ENCODE data around the gene DUOXA2. TPM values are rescaled to one million over a fixed set of nuclear protein-coding genes. Genes with fewer than 3 reads are reported as not detected.
"Not testable (repeated sequence)": the region's sequence is repeated elsewhere in the genome, so short reads cannot be mapped to it uniquely, and the experiment has no call there.

Gene DUOXA2
- polyA plus RNA-seq, 10 donors = 0.20 to 0.34 TPM; not detected in 8

DNA sequence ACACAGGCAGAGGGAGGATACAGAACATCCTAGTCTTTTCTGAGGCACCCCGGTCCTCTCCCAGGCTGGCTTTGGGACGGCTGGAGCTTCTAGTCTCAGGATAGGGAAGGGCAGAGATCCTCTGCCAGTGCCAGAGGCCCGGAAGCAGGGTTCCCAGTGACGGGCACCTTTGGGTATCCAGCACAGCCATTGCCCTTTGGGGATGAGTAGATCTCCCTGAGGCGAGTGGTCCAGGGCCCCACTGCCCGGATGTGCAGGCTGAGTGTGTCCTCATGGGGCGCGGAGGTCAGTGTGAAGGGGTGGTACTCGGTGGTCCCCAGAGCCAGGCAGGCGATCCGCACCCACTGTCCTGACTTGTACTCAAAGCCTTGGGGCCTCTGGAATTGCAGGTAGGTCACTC is 18.5 kb upstream of the DUOXA2 start:
- no peak for DNase-seq

DNA sequence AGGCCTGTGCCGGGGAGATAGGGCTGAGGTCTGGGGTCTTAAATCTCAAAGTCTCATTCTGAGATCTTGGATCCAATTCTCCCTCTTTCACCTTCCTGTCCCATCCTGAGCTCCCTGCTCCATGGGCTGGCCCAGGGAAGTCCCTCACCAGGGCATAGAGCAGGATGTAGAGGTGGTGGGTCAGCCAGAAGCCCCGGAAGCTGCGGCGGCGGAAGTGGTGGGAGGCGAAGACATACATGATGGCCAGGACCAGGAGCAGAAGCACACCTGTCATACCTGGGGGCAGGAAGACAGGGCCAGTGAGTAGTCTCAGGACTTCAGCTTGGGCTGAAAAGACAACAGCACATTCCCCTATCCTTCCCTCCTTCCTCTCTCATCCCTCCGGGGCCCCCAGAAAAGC is 16.7 kb upstream of the DUOXA2 start:
- no peak for DNase-seq

DNA sequence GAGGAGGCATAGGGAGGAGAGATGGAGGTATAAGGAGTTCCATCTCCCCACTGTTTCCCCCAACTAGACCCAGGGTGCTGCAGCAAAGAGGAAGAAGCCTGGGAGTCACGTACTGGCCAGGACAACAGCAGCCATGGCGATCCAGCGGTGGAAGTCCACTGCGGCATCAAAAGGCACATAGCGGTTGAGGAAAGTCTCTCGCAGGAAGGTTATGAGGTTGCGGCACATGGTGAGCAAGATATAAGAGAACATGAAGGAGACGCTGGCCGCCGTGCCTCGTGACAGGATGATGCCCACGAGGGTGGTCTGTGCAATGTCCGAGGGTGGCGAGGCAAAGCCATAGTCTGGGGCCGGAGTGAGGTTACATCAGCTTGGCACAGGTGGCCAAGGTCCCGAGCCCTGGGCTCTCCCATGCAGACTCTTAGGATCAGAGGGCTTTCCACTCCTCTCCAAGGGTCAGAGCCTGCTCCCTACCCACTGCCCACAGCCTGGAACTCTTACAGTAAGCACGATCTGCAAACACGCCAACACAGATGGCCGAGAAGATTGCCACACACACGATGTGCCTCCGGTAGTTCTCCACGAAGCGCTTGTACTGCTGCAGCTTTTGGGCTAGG is 14.5 kb upstream of the DUOXA2 start:
- DNase-seq = no peak

DNA sequence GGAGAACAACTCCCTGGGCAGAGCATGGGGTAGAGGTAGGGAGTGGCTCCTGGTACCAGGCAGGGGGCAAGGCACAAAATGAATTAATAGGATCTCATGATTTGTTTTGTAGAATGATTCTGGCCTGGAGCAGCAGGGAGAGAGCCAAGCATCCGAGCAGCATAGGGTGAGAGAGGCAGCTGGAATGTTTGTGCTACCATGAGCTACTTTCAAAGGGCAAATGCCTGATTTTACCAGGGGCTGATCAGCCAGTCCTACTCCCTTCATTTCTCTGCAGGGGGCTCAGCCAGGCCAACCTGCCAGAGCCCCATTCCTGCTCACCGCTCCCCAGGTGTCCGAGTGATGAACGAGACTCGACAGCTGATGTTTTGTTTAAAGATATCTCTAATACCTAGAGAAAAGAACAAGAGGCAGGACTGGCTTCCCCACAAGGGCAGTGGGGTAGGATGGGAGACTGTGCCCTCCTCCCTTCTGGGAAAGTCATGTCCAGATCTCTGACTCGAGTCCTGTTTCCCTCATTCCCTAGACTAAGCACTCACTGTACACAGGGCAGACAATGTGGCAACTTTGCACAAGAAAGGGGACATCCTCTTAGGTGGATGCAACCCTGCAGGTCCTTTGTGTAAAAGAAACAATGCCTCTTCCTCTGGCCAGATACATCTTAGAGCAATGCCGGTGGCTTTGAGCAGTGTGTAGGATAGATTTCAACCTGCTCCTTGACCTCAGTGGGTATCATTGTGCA is 13.1 kb upstream of the DUOXA2 start:
- DNase-seq = no peak

DNA sequence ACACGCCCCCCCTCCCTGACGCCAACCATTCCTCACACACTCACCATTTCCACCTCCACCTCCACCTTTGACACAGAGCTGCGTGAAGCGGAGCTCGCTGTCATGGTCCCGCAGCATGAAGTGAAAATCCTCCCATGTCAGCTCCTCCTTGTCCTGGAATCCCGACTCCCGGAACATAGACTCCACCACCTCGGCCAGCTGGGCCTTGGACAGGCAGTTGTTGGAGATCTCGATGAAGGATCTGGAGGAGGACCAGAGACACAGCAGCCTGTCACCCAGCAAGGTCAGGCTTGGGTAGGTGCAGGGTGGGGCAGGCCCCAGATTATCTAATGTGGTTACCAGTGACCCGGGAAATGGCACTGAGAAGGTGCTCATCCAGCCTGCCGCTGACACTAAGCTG is 12.4 kb upstream of the DUOXA2 start:
- no peak for DNase-seq

DNA sequence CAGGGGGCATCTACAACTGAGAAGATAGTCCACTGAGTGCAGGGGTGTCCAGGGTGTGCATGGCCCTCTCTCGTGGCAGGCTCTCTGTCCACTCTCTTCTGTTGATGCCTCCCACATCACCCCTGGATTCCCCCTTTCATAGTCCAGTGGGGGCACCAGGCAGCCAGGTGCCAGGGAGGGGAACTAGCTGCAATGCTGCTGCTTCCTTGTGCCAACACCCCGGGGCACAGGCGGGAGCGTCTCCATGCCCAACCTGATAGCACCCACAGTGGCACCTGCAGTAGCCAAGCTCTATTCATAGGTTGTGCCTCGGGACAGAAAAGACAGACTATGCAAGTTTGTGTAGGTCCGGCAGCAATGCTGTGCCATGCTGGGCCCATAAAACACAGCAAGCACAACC is 11.9 kb upstream of the DUOXA2 start:
- no peak for DNase-seq

DNA sequence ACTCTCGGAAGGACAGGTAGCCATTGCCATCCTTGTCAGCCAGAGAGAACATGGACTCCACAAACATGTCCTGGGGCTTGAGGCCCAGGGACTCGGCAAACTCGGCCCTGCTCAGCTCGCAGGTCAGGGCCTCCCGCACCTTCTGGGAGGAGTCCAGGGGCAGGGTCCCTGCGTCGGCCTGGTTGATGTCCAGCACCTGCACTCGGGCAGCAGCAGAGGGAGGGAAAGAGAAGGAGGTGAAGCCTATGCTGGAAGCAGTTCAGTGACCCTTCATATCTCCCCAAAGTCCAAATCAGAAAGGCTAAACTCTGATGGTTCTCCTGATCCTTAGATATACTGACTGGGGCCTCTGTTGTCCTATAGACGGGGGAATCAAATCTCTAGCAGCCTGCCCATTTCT is 10.0 kb upstream of the DUOXA2 start:
- not testable (repeated sequence) for DNase-seq

DNA sequence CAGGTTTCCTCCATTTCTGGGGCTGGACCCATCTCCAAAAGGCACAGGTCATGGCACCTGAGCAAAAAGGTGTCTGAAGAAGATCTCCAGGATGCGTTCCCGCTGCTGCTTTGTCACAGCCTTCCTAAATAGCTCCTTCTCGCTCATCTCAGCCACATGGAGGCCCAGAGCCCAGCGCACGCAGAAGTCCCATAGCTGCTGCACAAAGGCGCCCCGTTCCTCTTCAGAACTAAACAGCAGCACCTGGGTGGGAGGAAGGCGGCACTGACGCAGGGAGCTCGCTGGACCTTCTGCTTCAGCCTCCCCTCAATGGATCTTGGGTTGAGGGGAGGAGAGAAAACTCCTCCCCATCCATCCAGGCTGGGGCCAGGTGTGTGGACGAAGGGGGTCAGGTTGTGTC is 8.5 kb upstream of the DUOXA2 start:
- no peak for DNase-seq

DNA sequence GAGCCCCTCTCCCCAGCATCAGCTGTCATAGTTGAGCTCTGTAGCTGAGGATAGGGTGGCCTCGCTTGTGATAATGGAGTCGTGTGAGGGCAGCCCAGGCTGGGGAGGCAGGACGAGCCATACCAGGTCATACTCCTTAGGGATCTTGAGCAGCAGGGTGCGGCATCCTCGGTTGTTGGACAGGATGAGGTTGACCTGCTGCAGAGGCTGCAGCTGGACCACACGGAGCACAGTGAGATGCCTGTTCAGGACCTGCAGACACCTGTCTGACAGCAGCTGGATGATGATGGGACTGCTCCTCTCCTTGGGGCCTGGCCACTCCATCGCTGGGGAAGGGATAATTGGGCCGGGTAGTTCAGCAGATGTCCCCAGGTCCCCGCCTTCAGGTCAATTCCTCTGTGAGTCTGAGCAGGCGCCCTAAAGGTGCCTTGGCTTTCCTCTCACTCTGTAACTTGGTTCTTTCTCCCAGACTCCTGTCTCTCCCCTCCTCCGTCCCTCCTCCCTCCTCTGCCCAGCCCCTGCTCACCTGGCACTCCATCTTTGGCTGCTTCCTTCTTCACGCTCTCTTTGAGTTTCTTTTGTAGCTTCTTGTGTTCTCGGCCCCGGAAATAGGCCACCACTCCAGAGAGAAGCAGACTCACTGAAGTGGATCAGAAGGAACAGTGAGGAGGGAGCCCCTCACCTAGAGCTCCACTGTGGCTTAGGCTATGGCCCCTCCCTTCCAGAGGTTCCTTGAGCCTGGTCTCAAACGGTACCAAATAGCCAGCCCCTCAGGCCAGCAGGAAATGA is 7.9 kb upstream of the DUOXA2 start:
- DNase-seq = no peak

DNA sequence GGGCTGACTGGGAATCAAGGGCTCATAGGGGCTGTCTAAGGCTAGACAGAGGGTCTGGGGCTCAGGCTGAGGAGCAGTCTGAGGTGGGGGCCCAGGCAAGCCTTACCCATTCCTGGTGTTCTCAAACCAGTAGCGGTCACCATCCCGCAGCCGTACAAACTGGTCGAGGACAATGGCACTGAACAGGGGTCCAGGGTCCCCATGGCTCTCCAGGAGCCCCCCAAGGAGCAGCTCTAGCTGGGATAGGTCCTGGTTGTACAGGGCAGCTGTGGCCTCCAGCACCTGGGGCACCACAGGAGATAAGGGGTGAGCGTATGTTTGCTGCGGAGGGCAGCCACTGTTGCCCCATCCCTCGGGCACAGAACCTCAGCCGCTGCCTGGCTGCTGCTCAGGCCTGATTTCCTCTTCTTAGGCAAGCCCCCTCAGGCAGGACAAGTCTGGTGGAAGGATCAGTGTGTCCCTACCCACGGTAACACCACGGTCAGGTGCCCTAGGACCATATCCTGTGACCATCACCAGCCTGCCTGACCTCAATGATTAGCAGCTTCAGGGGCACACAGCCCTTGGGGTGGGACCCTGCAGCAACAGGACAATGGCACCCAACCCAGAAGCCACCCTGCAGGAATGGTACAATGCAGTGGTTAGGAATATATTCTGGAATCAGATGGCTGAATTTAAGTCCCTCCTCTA is 6.0 kb upstream of the DUOXA2 start:
- no peak for DNase-seq

DNA sequence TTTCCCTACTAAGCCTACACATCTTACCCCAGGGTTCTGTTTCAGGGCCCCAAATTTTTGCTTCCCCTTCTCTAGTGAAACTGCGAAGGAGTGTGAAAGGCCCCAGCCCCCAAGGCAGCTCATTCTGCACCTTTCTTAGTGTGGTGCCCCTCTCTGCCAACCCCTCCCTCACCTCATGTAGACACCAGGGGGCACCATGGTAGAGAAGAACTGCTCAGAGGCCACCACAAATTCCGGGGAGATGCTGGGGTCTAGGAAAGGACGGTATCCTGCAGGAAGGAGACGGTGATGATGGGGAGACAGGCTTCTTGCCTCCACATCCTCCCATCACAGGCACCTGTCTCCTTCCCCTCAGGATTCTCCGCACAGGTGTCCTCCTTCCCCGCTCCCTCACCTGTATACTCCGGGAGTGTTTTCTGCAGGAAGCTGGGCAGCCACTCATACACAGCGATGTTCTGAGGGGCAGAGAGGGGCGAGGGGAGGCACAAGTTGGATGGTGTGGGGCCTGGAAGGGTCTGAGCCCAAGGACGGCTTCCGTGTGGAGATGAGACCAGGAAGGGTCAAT is 3.8 kb upstream of the DUOXA2 start:
- DNase-seq = no peak

DNA sequence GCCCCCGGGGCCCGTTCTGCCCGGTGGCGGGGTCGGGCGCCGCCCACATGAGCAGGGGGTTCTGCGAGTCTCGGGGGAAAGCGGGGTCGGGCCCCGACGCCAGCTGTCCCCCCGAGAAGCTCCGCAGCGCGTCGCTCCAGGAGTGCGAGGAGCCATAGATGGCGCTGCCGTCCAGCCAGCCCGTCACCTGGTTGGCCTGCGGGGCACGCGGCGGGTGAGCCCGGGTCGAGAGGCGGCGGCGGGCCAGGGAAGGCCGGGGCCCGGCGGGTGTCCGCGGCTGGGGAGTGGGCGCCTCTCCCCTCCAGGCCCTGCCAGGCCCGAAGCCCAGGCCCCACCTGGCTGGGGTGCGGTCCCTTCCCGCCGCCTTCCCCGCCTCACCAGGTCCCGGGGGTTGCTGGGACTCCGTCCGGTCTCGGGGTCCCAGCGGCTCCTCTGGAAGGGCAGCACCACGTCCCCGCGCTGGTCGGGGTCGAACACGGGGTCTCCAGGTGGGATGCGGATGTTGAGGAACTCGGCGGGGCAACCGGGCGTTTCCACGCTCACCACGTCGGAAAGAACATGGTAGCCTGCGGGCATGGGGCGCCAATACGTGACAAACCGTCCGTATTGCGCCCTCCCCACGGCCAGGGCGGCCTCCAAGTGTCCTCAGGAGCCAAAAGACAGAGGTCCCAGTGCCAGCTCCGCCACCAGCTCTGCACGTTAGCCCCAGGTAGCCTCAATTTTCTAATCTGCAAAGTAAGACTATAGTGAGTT is 2.6 kb upstream of the DUOXA2 start:
- DNase-seq = no peak

DNA sequence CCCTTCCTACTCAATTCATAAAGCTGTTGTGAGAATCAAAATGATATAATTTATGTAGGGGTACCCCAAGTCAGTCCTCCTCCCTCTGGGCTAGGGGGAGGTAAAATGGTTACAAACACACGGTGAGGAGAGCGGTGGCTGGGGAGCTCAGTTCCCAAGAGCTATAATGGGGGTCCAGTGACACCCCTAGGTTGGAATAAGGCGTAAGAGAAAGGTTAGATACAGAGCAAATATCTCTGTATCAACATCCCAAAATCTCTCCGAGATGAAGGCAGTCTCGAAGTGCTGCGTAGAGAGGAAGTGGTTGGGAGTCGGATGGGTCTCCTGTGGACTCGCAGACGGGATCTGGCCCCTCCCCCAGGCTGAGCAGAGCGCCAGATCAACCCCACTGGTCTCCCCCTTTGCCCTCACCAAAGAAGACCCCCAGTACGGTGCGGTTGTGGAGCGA is 2.0 kb upstream of the DUOXA2 start:
- DNase-seq = no peak

DNA sequence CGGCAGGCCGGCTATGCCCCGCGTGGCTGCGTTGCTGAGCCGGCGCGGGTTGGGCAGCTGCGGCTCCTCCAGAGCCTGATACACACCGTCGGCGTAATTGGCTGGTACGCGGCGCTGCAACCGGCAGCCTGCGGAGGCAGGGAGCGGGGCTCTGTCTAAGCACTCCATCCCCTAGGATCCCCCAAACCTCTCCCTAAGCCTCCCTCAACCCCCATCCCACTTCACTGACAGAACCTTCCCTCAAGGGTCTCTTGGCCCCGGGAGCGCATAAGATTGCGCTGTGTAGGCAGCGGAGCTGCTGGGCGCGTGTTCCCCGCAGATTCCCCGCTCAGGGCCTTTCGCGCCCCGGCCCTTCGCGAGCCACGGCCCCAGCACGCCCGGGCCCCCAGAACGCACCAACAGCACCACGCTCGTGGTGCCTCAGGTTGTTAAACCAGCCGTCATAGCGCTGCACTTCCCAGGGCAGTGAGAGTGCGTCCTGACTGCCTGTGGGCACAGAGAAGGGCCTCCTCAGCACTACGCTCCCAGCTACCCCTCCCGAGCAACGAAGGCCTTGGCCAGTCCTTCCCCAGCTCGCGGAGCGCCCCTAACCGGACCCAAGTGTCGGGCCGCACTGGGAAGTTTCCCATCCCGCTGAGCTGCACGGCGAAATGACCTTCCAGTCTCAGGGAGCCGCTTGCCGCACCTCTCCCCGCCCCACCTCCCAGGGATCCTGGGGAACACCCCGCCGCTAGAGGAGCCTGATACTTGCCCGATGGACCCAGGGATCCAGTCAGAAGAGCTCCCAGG is 1.3 kb upstream of the DUOXA2 start:
- peak in 1 of 3 donors; percentile 31 for DNase-seq

DNA sequence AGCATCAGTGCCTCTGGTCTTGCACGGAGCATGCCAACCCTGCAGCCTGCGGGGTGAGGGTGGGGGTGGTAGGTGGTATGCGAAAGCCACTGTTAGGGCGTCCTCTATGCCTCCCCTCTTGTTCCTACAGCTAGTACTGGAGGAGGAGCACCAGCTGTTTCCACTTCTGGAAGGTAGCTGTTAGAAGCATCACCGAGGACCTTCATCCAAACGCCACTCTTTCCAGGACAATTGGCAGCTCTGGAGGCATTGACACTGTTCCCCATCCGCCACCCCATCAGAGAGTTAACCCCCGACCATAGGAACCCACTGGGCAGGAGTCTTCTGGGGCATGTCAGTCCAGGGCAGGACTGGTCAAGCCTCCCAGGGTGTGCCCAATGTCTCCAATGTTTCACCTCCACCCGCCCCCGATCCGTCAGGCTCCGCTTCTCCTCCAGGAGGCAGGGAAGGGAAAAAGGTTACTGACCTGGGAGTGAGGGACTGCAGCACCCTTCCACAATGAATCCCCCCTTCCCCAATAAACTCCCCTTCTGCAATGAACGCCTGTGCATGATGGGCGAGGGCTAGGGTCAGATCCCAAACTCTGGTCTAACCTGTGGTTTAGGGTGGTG is 641 bp upstream of the DUOXA2 start:
- DNase-seq = no peak

DNA sequence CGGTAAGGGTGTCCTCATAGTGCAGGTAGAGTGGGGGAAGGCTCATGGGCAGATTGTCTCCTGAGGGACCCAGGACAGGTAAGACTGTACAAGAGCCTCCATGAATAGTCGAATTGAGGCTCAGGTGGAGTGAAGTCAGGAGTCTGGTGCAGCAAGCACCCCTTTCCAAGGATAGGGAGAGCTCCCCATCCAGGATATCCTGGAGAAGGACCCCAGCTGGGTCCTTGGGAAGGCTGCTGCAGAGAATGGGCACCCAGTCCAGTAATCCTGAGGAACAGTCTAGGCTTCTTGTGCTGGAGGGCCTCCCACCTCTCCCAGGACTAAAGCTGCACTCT is 592 bp downstream of the DUOXA2 start:
- no peak for DNase-seq

DNA sequence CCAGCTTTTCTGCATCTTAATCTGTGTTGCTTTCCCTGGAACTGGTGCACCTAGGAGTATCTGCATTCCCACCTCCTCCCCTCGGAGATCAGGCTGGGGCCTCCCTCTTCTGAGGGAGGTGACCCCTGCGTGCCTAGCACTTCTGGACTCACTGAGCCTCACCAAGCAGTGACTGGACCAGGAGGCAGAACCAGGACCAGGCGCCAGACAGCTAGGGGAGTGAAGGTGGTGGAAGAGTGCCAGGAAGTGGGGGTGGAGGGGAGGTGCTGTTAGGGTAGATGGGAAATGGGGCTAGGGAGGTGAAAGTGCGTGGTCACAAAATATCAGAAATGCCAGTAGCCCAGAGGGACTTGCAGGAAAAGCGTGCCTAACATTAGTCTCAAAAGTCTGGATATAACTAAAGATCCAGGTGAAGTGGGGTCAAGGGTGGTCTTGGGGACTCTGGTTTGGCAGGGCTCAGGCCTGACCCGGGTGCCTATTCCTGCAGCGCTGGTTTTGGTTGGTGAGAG is 1.2 kb downstream of the DUOXA2 start:
- no peak for DNase-seq

DNA sequence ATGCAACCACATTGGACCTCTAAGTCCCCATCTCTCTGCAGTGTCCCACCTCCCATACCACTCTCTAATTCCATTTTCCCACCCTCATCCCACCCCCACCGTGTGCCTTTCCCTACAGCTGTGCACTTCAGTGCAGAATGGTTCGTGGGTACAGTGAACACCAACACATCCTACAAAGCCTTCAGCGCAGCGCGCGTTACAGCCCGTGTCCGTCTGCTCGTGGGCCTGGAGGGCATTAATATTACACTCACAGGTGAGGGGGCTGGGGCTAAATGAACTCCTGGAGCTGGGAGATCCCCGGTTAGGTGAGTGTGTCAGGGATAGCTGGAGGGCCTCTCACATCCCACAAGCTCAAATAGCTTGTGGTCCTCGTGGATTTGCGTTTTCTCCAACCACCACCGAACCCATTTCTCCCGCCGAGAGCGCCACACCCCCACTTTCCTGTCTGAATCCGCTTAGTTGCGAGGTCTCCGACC is 1.9 kb downstream of the DUOXA2 start:
- DNase-seq = no peak

DNA sequence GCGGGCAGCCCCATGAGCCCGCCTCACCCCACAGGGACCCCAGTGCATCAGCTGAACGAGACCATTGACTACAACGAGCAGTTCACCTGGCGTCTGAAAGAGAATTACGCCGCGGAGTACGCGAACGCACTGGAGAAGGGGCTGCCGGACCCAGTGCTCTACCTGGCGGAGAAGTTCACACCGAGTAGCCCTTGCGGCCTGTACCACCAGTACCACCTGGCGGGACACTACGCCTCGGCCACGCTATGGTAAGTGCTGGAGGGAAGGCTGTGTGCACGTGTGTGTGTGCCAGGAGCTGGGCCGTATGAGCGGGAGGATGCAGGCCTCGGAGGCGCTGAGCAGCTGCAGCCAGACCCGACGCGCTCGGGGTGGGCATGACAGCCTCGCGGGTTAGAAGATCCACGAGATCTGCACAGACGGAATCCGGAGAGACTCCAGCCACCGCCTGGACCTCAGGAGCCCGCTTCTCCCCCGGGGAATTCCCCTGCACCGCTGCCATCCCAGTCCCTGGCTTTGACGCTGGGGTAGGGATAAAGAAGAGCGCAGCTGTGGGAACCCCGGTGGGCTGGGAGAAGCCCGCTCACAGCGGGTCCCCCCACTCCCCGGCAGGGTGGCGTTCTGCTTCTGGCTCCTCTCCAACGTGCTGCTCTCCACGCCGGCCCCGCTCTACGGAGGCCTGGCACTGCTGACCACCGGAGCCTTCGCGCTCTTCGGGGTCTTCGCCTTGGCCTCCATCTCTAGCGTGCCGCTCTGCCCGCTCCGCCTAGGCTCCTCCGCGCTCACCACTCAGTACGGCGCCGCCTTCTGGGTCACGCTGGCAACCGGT is 2.6 kb downstream of the DUOXA2 start:
- peak in 1 of 3 donors; percentile 28 for DNase-seq
